ENCODE measurements around the gene FANCG. TPM values are rescaled to one million over a fixed set of nuclear protein-coding genes. Genes with fewer than 3 reads are reported as not detected.

The FANCG gene
- total and polyA plus RNA-seq, 10 donors: 15.8 to 37.5 (median 24.2) TPM

DNA sequence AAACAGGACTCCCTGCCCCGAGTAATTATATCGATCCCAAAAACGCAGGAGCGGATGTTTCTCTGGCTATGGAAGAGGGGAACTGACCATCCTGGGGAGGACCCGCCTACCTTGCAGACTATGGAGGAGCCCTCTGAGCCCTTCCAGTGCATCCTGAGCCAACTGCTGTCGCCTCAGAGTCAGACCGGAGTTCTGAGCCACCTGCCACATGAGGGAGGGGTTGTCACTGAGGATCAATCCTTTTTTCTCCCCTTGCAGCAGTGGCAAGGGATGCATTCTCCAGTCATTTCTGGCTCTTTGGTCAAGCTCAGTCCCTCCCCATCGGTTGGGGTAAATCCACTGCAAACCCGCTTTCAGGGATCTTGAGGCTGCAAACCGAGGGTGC is 709 bp downstream of the FANCG start:
- Histone ChIP-seq H3K9me3 (no peaks in the 10 kb centered on the region), H3K4me1 (peaks cover 8 to 30% (median 22%) of the 10 kb centered on the region in 6 donors), H3K4me3 (peak overlapping the region; percentile 67 to 94 (median 82)), H3K27ac (peak overlapping the region in 7 of 8 donors; percentile 75 to 93 (median 84)), H3K36me3 (peaks cover 0 to 34% (median 0%) of the 10 kb centered on the region in 6 donors), H3K27me3 (replicated peaks in 1 of 7) (no peaks in the 10 kb centered on the region)
- TF ChIP-seq POLR2A (IDR thresholded peaks at IDR 0.05) (no peak), POLR2AphosphoS5 (IDR thresholded peaks at IDR 0.05) (no peak)
- TF ChIP-seq, protein P1, sequence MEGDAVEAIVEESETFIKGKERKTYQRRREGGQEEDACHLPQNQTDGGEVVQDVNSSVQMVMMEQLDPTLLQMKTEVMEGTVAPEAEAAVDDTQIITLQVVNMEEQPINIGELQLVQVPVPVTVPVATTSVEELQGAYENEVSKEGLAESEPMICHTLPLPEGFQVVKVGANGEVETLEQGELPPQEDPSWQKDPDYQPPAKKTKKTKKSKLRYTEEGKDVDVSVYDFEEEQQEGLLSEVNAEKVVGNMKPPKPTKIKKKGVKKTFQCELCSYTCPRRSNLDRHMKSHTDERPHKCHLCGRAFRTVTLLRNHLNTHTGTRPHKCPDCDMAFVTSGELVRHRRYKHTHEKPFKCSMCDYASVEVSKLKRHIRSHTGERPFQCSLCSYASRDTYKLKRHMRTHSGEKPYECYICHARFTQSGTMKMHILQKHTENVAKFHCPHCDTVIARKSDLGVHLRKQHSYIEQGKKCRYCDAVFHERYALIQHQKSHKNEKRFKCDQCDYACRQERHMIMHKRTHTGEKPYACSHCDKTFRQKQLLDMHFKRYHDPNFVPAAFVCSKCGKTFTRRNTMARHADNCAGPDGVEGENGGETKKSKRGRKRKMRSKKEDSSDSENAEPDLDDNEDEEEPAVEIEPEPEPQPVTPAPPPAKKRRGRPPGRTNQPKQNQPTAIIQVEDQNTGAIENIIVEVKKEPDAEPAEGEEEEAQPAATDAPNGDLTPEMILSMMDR (IDR thresholded peaks at IDR 0.05 in 8 of 11, conservative IDR thresholded peaks at IDR 0.05 in 3 of 11): no peak
- no peak for DNase-seq
- intact Hi-C loops (cut with DNase I; ENCODE audit: low total_unique reads): no loop called here
- WGBS, 5 donors: 4 to 15% (median 8%) methylated on average over 8 to 10 of the region's 10 CpGs

DNA sequence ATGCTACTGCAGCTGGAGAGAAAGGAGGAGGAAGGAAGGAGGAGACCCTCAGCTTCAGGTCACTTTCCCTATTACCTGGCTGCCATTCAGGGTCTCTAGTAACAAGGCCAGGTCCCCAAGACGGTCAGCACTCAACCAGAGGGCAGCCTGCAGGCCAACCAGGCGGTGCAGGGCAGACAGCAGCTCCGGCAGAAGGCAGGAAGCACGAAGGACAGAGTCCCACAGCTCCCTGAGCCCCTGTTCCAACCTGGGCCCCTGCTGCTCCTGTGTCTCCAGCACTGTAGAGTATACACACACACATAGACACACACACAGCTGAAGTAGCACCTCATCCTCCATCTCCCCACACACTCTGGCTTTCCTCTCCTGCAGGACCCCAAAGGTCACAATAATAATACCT is 1.7 kb downstream of the FANCG start:
- intact Hi-C loops (cut with DNase I; ENCODE audit: low total_unique reads): no loop called here

DNA sequence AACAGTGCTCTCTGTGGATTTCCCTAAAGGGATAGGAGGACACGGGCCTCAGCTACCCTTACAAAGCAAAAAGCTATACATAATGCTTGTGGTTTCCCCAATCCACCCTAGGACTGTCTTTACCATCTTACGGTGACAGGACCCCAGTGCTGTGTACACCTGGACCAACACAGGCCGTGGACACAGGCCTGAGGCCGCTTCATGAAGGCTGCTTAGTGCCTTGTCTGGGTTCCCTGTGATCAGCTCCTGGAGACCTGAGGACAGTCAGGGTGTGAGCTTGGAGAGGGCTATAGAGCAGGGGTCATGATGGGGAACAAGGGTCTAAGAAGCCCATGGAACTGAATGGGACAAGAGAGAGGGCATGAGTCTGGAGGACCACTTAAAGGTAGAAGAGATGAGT is 2.9 kb downstream of the FANCG start:
- TF ChIP-seq, protein P1 (IDR thresholded peaks at IDR 0.05 in 8 of 11, conservative IDR thresholded peaks at IDR 0.05 in 3 of 11): no peak
- TF ChIP-seq POLR2A (IDR thresholded peaks at IDR 0.05): no peak
- no peak for TF ChIP-seq POLR2AphosphoS5 (IDR thresholded peaks at IDR 0.05)
- peaks cover 0 to 37% (median 0%) of the 10 kb centered on the region in 6 donors for H3K36me3 ChIP-seq
- DNase-seq: no peak

More for the DNA sequence above, 1.7 kb downstream of the FANCG start:
- no peak for DNase-seq
- WGBS, 5 donors: 68 to 92% (median 72%) methylated on average over 4 of the region's 4 CpGs
- H3K4me1 ChIP-seq: peaks cover 9 to 39% (median 25%) of the 10 kb centered on the region in 6 donors
- no peaks in the 10 kb centered on the region for H3K9me3 ChIP-seq
- peak overlapping the region in 1 of 8 donors; percentile 88 for H3K4me3 ChIP-seq
- no peaks in the 10 kb centered on the region for H3K27me3 ChIP-seq (replicated peaks in 1 of 7)
- H3K36me3 ChIP-seq: peaks cover 0 to 37% (median 0%) of the 10 kb centered on the region in 6 donors
- TF ChIP-seq POLR2AphosphoS5 (IDR thresholded peaks at IDR 0.05) (no peak), POLR2A (IDR thresholded peaks at IDR 0.05) (no peak)
- TF ChIP-seq, protein P1 (IDR thresholded peaks at IDR 0.05 in 8 of 11, conservative IDR thresholded peaks at IDR 0.05 in 3 of 11): no peak
- H3K27ac ChIP-seq: no peak overlapping the region

DNA sequence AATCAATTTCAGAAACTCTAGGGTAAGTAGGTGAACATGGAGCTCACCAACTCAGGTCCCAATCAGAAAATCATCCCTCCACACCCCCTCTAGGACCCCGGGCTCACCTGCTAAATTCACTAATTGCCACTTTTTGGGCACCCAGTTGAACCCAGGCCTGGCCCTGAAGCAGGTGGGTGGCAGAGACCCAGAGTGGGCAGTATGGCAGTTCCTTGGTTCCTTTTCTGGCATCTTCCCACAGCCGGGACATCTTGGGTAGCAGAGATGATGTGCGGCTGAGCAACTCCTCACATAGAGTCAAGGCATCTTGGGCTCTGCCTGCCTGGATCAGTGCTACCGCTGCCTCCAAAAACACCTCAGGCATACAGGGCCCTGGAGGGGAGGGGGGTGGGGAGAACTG is 4.4 kb downstream of the FANCG start:
- H3K9me3 ChIP-seq: no peaks in the 10 kb centered on the region
- peaks cover 16 to 50% (median 34%) of the 10 kb centered on the region in 6 donors for H3K4me1 ChIP-seq
- no peak overlapping the region for H3K27ac ChIP-seq
- WGBS, 5 donors: 93 to 97% (median 96%) methylated on average over 3 to 4 of the region's 4 CpGs
- no peaks in the 10 kb centered on the region for H3K27me3 ChIP-seq (replicated peaks in 1 of 7)
- no peak overlapping the region for H3K4me3 ChIP-seq
- DNase-seq: no peak
- TF ChIP-seq POLR2A (IDR thresholded peaks at IDR 0.05) (no peak), POLR2AphosphoS5 (IDR thresholded peaks at IDR 0.05) (no peak)
- TF ChIP-seq, protein P1 (IDR thresholded peaks at IDR 0.05 in 8 of 11, conservative IDR thresholded peaks at IDR 0.05 in 3 of 11): no peak
- intact Hi-C loops (cut with DNase I; ENCODE audit: low total_unique reads): no loop called here
- H3K36me3 ChIP-seq: peaks cover 0 to 40% (median 0%) of the 10 kb centered on the region in 6 donors

More for the DNA sequence above, 2.9 kb downstream of the FANCG start:
- 91 to 97% (median 94%) methylated on average over 4 of the region's 4 CpGs for WGBS, 5 donors
- H3K27ac ChIP-seq: no peak overlapping the region
- H3K4me1 ChIP-seq: peaks cover 11 to 43% (median 29%) of the 10 kb centered on the region in 6 donors
- no peak overlapping the region for H3K4me3 ChIP-seq
- no peaks in the 10 kb centered on the region for H3K9me3 ChIP-seq
- intact Hi-C loops (cut with DNase I; ENCODE audit: low total_unique reads): no loop called here
- H3K27me3 ChIP-seq (replicated peaks in 1 of 7): no peaks in the 10 kb centered on the region
